Activated CD4-positive, CD25-positive, alpha-beta regulatory T cell treated with anti-CD3 and anti-CD28 coated beads, Interleukin-2, amount 50 U/mL, for 16 hours (primary cell): ENCODE data around the gene PCDHA1.
"Not testable (repeated sequence)": the region's sequence is repeated elsewhere in the genome, so short reads cannot be mapped to it uniquely, and the experiment has no call there.

ENCODE experiments used
- DNase-seq: peaks from one replicate; pipeline ENCODE4 v3.0.0-alpha.2; 2020; ENCODE audit warnings: low read depth, low spot score

PCDHA1 gene

DNA sequence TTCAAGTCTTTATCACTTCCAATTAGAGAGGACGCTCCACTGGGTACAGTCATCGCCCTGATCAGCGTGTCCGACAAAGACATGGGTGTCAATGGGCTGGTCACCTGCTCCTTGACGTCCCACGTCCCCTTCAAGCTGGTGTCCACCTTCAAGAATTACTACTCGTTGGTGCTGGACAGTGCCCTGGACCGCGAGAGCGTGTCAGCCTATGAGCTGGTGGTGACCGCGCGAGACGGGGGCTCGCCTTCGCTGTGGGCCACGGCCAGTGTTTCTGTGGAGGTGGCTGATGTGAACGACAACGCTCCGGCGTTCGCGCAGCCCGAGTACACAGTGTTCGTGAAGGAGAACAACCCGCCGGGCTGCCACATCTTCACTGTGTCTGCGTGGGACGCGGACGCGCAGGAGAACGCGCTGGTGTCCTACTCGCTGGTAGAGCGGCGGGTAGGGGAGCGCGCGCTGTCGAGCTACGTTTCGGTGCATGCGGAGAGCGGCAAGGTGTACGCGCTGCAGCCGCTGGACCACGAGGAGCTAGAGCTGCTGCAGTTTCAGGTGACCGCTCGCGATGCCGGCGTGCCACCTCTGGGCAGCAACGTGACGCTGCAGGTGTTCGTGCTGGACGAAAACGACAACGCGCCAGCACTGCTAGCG, 22.4 kb downstream of the PCDHA1 start:
- not testable (repeated sequence) for DNase-seq

DNA sequence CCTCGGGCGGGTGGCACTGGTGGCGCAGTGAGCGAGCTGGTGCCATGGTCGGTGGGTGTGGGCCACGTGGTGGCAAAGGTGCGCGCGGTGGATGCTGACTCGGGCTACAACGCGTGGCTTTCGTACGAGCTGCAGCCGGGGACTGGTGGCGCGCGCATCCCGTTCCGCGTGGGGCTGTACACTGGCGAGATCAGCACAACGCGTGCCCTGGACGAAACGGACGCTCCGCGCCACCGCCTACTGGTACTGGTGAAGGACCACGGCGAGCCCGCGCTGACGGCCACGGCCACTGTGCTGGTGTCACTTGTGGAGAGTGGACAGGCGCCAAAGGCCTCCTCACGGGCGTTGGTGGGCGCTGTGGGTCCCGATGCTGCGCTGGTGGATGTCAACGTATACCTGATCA, 22.9 kb downstream of the PCDHA1 start:
- no peak for DNase-seq

DNA sequence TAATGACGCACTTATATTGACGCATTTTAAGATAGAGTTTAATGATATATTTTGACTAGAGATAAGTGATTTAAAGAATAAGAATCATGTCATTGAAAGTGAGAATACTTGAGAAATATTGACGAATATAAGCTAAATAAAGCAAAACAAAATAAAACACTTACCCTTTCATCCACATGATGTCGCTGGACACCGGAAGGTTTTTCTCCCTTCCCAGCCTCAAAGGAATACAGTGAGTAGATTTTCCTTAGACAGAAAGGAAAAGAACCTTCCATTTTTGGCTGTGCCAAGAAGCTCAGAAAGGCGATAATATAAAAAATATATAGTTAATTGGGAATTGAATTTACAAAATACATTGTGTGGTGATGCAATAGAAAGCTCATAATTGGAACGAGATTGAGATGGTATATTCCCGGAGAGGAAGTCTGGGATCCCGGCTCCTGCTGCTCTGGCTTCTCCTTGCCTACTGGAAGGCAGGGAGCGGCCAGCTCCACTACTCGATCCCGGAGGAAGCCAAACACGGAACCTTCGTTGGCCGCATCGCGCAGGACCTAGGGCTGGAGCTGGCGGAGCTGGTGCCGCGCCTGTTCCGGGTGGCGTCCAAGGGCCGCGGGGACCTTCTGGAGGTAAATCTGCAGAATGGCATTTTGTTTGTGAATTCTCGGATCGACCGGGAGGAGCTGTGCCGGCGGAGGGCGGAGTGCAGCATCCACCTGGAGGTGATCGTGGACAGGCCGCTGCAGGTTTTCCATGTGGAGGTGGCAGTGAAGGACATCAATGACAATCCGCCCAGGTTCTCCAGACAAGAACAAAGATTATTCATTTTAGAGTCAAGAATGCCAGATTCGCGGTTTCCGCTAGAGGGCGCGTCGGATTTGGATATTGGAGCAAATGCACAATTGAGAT, 35.7 kb downstream of the PCDHA1 start, which contains the start of gene PCDHA5:
Gene PCDHA5 (plus strand): TSS at position 239 of the 906 bp plus-strand sequence.
- no peak for DNase-seq

DNA sequence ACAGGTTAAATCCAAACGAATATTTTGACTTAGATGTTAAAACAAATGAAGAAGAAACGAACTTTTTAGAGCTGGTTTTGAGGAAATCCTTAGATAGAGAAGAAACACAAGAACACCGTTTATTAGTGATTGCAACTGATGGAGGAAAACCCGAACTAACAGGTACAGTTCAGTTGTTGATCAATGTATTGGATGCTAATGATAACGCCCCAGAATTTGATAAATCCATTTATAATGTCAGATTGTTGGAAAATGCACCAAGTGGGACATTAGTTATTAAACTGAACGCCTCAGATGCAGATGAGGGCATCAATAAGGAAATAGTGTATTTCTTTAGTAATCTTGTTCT, 36.3 kb downstream of the PCDHA1 start:
- no peak for DNase-seq

DNA sequence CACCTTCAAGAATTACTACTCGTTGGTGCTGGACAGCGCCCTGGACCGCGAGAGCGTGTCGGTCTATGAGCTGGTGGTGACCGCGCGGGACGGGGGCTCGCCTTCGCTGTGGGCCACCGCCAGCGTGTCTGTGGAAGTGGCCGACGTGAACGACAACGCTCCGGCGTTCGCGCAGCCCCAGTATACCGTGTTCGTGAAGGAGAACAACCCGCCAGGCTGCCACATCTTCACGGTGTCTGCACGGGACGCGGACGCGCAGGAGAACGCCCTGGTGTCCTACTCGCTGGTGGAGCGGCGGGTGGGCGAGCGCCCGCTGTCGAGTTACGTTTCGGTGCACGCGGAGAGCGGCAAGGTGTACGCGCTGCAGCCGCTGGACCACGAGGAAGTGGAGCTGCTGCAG, 37.0 kb downstream of the PCDHA1 start:
- DNase-seq: not testable (repeated sequence)

DNA sequence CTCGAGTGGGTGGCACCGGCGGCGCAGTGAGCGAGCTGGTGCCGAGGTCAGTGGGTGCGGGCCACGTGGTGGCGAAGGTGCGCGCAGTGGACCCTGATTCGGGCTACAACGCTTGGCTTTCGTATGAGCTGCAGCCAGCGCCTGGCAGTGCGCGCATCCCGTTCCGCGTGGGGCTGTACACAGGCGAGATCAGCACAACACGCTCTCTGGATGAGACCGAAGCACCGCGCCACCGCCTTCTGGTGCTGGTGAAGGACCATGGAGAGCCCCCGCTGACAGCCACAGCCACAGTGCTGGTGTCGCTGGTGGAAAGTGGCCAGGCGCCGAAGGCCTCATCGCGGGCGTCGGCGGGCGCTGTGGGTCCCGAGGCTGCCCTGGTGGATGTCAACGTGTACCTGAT, 37.5 kb downstream of the PCDHA1 start:
- DNase-seq: no peak

DNA sequence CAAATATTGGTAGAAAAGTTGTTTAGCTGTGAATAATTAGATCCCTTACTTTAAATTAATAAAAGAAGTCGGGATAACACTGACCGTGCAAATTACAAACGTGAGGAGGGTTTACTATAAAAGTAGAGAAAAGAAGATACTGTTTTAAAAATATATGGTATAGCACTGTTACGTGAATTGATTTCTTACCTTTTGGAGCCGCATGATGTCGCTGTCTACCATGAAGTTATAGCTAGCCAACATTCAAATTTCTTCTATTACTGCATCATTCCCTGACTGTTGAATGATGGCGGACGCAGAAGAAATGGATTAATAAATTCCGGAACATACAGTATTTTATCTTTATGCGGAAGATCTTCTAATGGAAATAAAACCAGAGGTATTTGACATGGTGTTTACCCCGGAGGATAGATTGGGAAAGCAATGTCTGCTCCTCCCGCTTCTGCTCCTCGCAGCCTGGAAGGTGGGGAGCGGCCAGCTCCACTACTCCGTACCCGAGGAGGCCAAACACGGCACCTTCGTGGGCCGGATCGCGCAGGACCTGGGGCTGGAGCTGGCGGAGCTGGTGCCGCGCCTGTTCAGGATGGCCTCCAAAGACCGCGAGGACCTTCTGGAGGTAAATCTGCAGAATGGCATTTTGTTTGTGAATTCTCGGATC, 41.9 kb downstream of the PCDHA1 start, which contains the start of gene PCDHA6:
Gene PCDHA6 (plus strand): TSS at position 257 of the 658 bp plus-strand sequence. CDS start 132 bp downstream, at position 389.
- DNase-seq: no peak

DNA sequence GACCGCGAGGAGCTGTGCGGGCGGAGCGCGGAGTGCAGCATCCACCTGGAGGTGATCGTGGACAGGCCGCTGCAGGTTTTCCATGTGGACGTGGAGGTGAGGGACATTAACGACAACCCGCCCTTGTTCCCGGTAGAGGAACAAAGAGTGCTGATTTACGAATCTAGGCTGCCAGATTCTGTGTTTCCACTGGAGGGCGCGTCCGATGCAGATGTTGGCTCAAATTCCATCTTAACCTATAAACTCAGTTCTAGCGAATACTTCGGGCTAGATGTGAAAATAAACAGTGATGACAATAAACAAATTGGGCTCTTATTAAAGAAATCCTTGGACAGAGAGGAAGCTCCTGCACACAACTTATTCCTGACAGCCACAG, 42.4 kb downstream of the PCDHA1 start:
- DNase-seq: no peak

DNA sequence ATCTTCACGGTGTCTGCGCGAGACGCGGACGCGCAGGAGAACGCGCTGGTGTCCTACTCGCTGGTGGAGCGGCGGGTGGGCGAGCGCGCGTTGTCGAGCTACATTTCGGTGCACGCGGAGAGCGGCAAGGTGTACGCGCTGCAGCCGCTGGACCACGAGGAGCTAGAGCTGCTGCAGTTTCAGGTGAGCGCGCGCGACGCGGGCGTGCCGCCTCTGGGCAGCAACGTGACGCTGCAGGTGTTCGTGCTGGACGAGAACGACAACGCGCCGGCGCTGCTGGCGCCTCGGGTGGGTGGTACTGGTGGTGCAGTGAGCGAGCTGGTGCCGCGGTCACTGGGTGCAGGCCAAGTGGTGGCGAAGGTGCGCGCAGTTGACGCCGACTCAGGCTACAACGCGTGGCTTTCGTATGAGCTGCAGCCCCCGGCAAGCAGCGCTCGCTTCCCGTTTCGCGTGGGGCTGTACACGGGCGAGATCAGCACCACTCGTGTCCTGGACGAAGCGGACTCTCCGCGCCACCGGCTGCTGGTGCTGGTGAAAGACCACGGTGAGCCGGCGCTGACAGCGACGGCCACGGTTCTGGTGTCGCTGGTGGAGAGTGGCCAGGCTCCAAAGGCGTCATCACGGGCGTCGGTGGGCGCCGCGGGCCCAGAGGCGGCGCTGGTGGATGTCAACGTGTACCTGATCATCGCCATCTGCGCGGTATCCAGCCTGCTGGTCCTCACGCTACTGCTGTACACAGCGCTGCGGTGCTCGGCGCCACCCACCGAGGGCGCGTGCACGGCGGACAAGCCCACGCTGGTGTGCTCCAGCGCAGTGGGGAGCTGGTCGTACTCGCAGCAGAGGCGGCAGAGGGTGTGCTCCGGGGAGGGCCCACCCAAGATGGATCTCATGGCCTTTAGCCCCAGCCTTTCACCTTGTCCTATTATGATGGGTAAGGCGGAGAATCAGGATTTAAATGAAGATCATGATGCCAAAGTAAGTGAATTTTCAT, 43.9 kb downstream of the PCDHA1 start:
- DNase-seq: not testable (repeated sequence)

DNA sequence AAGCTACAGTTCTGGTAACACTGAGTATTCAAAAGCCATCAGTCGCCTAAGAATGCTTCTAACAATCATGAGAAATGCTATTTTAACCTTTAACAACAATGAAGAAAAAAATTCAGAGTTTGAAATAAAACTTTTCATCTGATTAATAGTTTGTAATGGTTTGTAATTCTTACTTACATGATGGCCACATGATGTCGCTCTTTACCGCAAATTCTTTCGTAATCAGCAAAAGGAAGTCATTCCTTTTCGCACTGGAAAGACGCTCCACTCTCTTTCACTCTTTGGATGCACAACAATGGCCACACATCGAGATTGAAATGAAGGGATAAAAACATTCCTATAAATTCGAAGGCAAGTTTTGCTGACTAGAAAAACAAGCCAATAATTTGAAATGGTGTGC, 48.1 kb downstream of the PCDHA1 start, which contains the start of gene PCDHA7:
Gene PCDHA7 (plus strand): TSS at position 277 of the 400 bp plus-strand sequence. CDS start 115 bp downstream, at position 392.
- no peak for DNase-seq

DNA sequence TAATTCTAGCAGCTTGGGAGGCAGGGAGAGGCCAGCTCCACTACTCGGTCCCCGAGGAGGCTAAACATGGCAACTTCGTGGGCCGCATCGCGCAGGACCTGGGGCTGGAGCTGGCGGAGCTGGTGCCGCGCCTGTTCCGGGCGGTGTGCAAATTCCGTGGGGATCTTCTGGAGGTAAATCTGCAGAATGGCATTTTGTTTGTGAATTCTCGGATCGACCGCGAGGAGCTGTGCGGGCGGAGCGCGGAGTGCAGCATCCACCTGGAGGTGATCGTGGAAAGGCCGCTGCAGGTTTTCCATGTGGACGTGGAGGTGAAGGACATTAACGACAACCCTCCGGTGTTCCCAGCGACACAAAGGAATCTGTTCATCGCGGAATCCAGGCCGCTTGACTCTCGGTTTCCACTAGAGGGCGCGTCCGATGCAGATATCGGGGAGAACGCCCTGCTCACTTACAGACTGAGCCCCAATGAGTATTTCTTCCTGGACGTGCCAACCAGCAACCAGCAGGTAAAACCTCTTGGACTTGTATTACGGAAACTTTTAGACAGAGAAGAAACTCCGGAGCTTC, 48.6 kb downstream of the PCDHA1 start:
- not testable (repeated sequence) for DNase-seq

DNA sequence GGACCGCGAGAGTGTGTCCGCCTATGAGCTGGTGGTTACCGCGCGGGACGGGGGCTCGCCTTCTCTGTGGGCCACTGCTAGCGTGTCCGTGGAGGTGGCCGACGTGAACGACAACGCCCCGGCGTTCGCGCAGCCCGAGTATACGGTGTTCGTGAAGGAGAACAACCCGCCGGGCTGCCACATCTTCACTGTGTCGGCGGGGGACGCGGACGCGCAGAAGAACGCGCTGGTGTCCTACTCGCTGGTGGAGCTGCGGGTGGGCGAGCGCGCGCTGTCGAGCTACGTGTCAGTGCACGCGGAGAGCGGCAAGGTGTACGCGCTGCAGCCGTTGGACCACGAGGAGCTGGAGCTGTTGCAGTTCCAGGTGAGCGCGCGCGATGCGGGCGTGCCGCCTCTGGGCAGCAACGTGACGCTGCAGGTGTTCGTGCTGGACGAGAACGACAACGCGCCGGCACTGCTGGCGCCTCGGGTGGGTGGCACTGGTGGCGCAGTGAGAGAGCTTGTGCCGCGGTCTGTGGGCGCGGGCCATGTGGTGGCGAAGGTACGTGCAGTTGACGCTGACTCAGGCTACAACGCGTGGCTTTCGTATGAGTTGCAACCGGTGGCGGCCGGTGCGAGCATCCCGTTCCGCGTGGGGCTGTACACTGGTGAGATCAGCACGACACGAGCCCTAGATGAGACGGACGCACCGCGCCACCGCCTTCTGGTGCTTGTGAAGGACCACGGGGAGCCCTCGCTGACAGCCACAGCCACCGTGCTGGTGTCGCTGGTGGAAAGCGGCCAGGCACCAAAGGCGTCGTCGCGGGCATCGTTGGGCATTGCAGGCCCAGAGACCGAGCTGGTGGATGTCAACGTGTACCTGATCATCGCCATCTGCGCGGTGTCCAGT, 49.9 kb downstream of the PCDHA1 start:
- DNase-seq: no peak

DNA sequence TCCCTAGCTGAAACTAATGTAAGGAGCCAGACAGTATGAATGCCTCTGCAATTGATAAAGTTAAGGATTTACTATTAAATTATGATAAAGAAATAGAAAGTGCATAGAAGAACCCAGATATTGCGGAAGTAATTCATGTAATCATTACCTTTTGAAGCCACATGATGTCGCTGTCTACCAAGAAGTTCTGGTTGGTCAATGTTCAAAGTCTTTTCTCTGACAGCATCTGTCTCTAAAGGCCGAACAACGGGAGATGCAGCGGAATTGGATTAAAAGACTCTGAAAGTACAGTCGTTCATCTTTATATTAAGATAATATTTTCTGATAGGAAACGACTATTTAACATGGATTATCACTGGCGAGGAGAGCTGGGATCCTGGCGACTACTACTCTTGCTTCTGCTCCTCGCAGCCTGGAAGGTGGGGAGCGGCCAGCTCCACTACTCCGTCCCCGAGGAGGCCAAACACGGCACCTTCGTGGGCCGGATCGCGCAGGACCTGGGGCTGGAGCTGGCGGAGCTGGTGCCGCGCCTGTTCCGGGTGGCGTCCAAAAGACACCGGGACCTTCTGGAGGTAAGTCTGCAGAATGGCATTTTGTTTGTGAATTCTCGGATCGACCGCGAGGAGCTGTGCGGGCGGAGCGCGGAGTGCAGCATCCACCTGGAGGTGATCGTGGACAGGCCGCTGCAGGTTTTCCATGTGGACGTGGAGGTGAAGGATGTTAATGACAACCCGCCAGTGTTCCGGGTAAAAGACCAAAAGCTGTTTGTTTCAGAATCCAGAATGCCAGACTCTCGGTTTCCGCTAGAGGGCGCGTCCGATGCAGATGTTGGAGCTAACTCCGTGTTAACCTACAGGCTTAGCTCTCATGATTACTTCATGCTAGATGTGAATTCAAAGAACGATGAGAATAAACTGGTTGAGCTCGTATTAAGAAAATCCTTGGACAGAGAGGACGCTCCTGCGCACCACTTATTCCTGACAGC, 55.3 kb downstream of the PCDHA1 start, which contains the start of gene PCDHA8:
Gene PCDHA8 (plus strand): TSS at position 210 of the 985 bp plus-strand sequence. CDS start 135 bp downstream, at position 345.
- DNase-seq: no peak

DNA sequence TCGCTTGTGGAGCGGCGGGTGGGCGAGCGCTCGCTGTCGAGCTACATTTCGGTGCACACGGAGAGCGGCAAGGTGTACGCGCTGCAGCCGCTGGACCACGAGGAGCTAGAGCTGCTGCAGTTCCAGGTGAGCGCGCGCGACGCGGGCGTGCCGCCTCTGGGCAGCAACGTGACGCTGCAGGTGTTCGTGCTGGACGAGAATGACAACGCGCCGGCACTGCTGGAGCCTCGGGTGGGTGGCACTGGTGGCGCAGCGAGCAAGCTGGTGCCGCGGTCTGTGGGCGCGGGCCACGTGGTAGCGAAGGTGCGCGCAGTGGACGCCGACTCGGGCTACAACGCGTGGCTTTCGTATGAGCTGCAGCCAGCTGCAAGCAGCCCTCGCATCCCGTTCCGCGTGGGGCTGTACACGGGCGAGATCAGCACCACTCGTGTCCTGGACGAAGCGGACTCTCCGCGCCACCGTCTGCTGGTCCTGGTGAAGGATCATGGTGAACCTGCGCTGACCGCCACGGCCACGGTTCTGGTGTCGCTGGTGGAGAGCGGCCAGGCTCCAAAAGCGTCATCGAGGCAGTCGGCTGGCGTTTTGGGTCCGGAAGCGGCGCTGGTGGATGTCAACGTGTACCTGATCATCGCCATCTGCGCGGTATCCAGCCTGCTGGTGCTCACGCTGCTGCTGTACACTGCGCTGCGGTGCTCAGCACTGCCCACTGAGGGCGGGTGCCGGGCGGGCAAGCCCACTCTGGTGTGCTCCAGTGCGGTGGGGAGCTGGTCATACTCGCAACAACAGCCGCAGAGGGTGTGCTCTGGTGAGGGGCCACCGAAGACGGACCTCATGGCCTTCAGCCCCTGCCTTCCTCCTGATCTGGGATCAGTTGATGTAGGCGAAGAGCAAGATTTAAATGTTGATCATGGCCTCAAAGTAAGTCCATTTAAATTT, 57.1 kb downstream of the PCDHA1 start:
- no peak for DNase-seq

DNA sequence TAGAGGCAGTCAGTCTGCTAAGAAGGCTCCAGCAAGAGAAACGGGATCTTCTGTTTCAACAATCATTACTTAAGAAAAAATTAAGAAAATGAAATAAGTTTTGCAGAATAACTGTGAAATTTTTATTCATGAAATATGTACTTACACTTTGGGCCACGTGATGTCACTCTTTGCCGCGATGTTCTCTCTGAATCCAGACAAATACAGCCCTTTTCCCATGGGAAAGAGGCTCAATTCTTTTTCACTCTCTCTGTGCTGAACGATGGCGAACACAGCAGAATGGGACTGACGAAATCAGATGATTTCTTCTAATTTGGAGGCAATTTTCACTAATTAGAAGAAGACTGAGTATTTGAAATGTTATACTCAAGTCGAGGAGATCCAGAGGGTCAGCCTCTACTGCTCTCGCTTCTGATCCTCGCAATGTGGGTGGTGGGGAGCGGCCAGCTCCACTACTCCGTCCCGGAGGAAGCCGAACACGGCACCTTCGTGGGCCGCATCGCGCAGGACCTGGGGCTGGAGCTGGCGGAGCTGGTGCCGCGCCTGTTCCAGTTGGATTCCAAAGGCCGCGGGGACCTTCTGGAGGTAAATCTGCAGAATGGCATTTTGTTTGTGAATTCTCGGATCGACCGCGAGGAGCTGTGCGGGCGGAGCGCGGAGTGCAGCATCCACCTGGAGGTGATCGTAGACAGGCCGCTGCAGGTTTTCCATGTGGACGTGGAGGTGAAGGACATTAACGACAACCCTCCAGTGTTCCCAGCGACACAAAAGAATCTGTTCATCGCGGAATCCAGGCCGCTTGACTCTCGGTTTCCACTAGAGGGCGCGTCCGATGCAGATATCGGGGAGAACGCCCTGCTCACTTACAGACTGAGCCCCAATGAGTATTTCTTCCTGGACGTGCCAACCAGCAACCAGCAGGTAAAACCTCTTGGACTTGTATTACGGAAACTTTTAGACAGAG, 62.5 kb downstream of the PCDHA1 start, which contains the start of gene PCDHA9:
Gene PCDHA9 (plus strand): TSS at position 244 of the 964 bp plus-strand sequence. CDS start 114 bp downstream, at position 358.
- DNase-seq: not testable (repeated sequence)
